Esophagus squamous epithelium (tissue), 4 donors: ENCODE data around the gene TXN2.

Source experiments
- POLR2A ChIP-seq, 4 donors: fragments of 450-650 bp; IDR thresholded peaks; one replicate each; pipeline ENCODE4 v1.6.1; 2017; ENCODE audit warnings: antibody characterized with exemption in 4 of 4, mild to moderate bottlenecking in 4 of 4, moderate library complexity in 3 of 4
- TF ChIP-seq, protein P1 (sequence below), 6 experiments: fragments of 450-650 bp in 4 of 6; fragments of 200-600 bp in 2 of 6; sonication (generic) in 2 of 6; IDR thresholded peaks; one replicate each; pipeline ENCODE4 v1.5.1; 2016 to 2019; ENCODE audit warnings: antibody characterized with exemption in 6 of 6, mild to moderate bottlenecking in 4 of 6, moderate library complexity in 4 of 6

DNA sequence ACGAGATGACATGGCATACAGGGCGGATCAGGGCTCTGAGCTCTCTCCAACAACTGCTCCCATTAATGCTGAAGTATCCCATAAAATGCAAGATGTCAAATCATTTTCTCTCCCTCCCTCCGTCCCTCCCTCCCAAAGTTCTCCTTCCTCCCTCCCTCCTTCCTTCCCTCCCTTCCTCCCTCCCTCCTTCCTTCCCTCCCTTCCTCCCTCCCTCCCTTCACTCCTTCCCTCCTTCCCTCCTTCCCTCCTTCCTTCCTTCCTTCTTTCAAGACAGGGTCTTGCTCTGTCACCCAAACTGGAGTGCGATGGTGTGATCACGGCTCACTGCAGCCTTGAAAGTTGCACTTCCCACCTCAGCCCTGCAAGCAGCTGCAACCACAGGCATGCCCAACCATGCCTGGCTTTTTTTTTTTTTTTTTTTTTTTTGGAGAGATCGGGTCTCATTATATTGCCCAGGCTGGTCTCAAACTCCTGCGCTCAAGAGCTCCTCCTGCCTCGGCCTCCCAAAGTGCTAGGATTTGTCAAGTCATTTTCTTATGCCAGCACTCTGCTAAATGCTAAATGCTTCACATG lies 38.2 kb downstream of the TXN2 start:
- TF ChIP-seq, protein P1, sequence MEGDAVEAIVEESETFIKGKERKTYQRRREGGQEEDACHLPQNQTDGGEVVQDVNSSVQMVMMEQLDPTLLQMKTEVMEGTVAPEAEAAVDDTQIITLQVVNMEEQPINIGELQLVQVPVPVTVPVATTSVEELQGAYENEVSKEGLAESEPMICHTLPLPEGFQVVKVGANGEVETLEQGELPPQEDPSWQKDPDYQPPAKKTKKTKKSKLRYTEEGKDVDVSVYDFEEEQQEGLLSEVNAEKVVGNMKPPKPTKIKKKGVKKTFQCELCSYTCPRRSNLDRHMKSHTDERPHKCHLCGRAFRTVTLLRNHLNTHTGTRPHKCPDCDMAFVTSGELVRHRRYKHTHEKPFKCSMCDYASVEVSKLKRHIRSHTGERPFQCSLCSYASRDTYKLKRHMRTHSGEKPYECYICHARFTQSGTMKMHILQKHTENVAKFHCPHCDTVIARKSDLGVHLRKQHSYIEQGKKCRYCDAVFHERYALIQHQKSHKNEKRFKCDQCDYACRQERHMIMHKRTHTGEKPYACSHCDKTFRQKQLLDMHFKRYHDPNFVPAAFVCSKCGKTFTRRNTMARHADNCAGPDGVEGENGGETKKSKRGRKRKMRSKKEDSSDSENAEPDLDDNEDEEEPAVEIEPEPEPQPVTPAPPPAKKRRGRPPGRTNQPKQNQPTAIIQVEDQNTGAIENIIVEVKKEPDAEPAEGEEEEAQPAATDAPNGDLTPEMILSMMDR (IDR thresholded peaks at IDR 0.05), result no peak
- no peak for TF ChIP-seq POLR2A (IDR thresholded peaks at IDR 0.05)
